Activated CD8-positive, alpha-beta T cell treated with anti-CD3 and anti-CD28 coated beads for 36 hours (primary cell): ENCODE measurements around the gene MAF. TPM values are rescaled to one million over a fixed set of nuclear protein-coding genes. Genes with fewer than 3 reads are reported as not detected.

Source experiments
- ATAC-seq: fragments of 200-7000 bp; cut with Tn5 transposase; one replicate; pipeline ENCODE4 v1.10.0; 2021; ENCODE audit warnings: mild to moderate bottlenecking, moderate library complexity
- CTCF ChIA-PET: fragments of 350-600 bp; sonication (Branson Sonifier 250); formaldehyde crosslinking; loops from one replicate; lab custom pipeline; 2021; ENCODE audit warnings: antibody characterized with exemption; lab: Charles Lee
- POLR2A ChIA-PET: fragments of 350-600 bp; sonication (Branson Sonifier 250); formaldehyde crosslinking; loops from one replicate; lab custom pipeline; 2021; ENCODE audit warnings: antibody characterized with exemption; lab: Charles Lee
- DNase-seq: peaks from one replicate; pipeline ENCODE4 v3.0.0-alpha.2; 2020
- H3K27ac Mint-ChIP-seq: one replicate; pipeline ENCODE4 v1.8.0; 2021; ENCODE audit warnings: mild to moderate bottlenecking, mixed read lengths
- H3K27me3 Mint-ChIP-seq: one replicate; pipeline ENCODE4 v1.8.0; 2021; ENCODE audit warnings: mixed read lengths
- H3K36me3 Mint-ChIP-seq: one replicate; pipeline ENCODE4 v1.8.0; 2021; ENCODE audit warnings: low read depth, mixed read lengths
- H3K4me1 Mint-ChIP-seq: one replicate; pipeline ENCODE4 v1.8.0; 2021; ENCODE audit warnings: low read depth, mixed read lengths
- H3K4me3 Mint-ChIP-seq: one replicate; pipeline ENCODE4 v1.8.0; 2021; ENCODE audit warnings: mild to moderate bottlenecking, moderate library complexity, mixed read lengths
- H3K9me3 Mint-ChIP-seq: one replicate; pipeline ENCODE4 v1.8.0; 2021; ENCODE audit warnings: mixed read lengths
- CTCF ChIP-seq: fragments of 200-600 bp; IDR thresholded peaks from one replicate; pipeline ENCODE4 v1.8.0; 2022; ENCODE audit warnings: antibody characterized with exemption, mild to moderate bottlenecking
- intact Hi-C: fragments of 100-400 bp; cut with micrococcal nuclease; formaldehyde crosslinking; loops from one replicate; pipeline ENCODE4 v1.10.0; 2022
- total RNA-seq, 2 experiments: library from RNA; stranded (reverse); gene quantifications; one replicate each; pipeline ENCODE4 v1.2.3, GENCODE V29; 2021

MAF gene
- total RNA-seq, 2 experiments from 2014 or later = 17.4 to 18.6 TPM

GRCh38 chr16:79595231-79595641 is 5.3 kb downstream of the MAF start:
- no peak for TF ChIP-seq CTCF
- H3K36me3 Mint-ChIP-seq = peaks cover 3% of the 10 kb centered on the region
- peak overlapping the region; percentile 73 for H3K27ac Mint-ChIP-seq
- H3K4me1 Mint-ChIP-seq = peaks cover 10% of the 10 kb centered on the region
- no peaks in the 10 kb centered on the region for H3K9me3 Mint-ChIP-seq
- ChIA-PET POLR2A (no interaction called here), CTCF (no interaction called here)
- no peak for DNase-seq
- H3K27me3 Mint-ChIP-seq = peaks cover 37% of the 10 kb centered on the region
- no peak for ATAC-seq
- intact Hi-C loops = no loop called here
- peak overlapping the region; percentile 75 for H3K4me3 Mint-ChIP-seq

GRCh38 chr16:79593754-79594153 is 6.8 kb downstream of the MAF start:
- Mint-ChIP-seq H3K27me3 (peaks cover 41% of the 10 kb centered on the region), H3K4me1 (peaks cover 7% of the 10 kb centered on the region), H3K9me3 (no peaks in the 10 kb centered on the region), H3K27ac (peak overlapping the region; percentile 54), H3K36me3 (peaks cover 3% of the 10 kb centered on the region), H3K4me3 (peak overlapping the region; percentile 34)
- ChIA-PET CTCF (no interaction called here), POLR2A (interaction anchor here (0.5 to 0.6 kb wide), 3 partner anchors 33 to 233 kb away, joined by 3 read pairs; no protein-coding TSS in a partner anchor)
- no peak for TF ChIP-seq CTCF
- intact Hi-C loops = no loop called here
- no peak for ATAC-seq
- DNase-seq = no peak

- no peaks in the 10 kb centered on the region for H3K9me3 Mint-ChIP-seq
- CTCF ChIA-PET = no interaction called here
- POLR2A ChIA-PET = interaction anchor here (0.6 kb wide), 1 partner anchor 167 kb away, joined by 3 read pairs; no protein-coding TSS in a partner anchor
- ATAC-seq = no peak
- peaks cover 35% of the 10 kb centered on the region for H3K27me3 Mint-ChIP-seq
- H3K4me3 Mint-ChIP-seq = peak overlapping the region; percentile 34
- peaks cover 2% of the 10 kb centered on the region for H3K4me1 Mint-ChIP-seq
- TF ChIP-seq CTCF = no peak
- peaks cover 3% of the 10 kb centered on the region for H3K36me3 Mint-ChIP-seq
- no peak for DNase-seq
- intact Hi-C loops = no loop called here
- H3K27ac Mint-ChIP-seq = peak overlapping the region; percentile 54
Measured at GRCh38 chr16:79593074-79593531, 7.4 kb downstream of the MAF start.

GRCh38 chr16:79592186-79592585 is 8.4 kb downstream of the MAF start:
- POLR2A ChIA-PET = no interaction called here

More at GRCh38 chr16:79592186-79592585, 8.4 kb downstream of the MAF start:
- CTCF ChIA-PET = no interaction called here
- H3K36me3 Mint-ChIP-seq = peaks cover 3% of the 10 kb centered on the region
- intact Hi-C loops = no loop called here
- peaks cover 1% of the 10 kb centered on the region for H3K4me1 Mint-ChIP-seq
- DNase-seq = no peak
- H3K4me3 Mint-ChIP-seq = no peak overlapping the region
- H3K9me3 Mint-ChIP-seq = no peaks in the 10 kb centered on the region
- H3K27ac Mint-ChIP-seq = peak overlapping the region; percentile 27
- peaks cover 38% of the 10 kb centered on the region for H3K27me3 Mint-ChIP-seq
- TF ChIP-seq CTCF = no peak
- ATAC-seq = no peak
